AG04450 (cell line): ENCODE data around the gene KRTAP2-2. TPM values are rescaled to one million over a fixed set of nuclear protein-coding genes. Genes with fewer than 3 reads are reported as not detected.

ENCODE experiments used
- CTCF ChIA-PET: fragments of 300-600, 350-600 bp; formaldehyde crosslinking; extraction: SDS; loops from one replicate; lab custom pipeline; 2022; ENCODE audit warnings: antibody characterized with exemption, inconsistent platforms; lab: Charles Lee
- POLR2A ChIA-PET: fragments of 350-600 bp; formaldehyde crosslinking; extraction: SDS; loops from one replicate; lab custom pipeline; 2021; ENCODE audit warnings: antibody characterized with exemption, inconsistent platforms; lab: Yijun Ruan, JAX
- DNase-seq: peaks from one replicate; pipeline ENCODE4 v3.0.0-alpha.2; 2011; ENCODE audit warnings: low read depth, low spot score
- H3K27ac ChIP-seq: one replicate; pipeline ENCODE4 v1.5.1; 2012; ENCODE audit warnings: low read depth, low read length, control low read depth
- H3K27me3 ChIP-seq: one replicate; pipeline ENCODE4 v1.6.0; 2012; ENCODE audit warnings: low read length; ENCODE audit not compliant: control insufficient read depth, insufficient read depth
- H3K4me3 ChIP-seq: 2 replicates; pipeline ENCODE4 v1.5.1; 2011; ENCODE audit warnings: mild to moderate bottlenecking, low read depth, low read length, control low read depth
- H3K9me3 ChIP-seq: 2 replicates; pipeline ENCODE4 v1.5.1; 2012; ENCODE audit warnings: low read length; ENCODE audit not compliant: control insufficient read depth, insufficient read depth
- polyA plus RNA-seq: library from polyadenylated mRNA; depleted of rRNA; stranded (reverse); fragments of >200 nt; gene quantifications from 2 replicates; pipeline ENCODE4 v1.2.3, GENCODE V29; 2011
- TF ChIP-seq, protein P1 (sequence below): IDR thresholded peaks from 2 replicates; pipeline ENCODE4 v1.5.1; 2011; ENCODE audit warnings: low read depth, low read length, control low read depth, inconsistent platforms

Gene KRTAP2-2
- polyA plus RNA-seq, 1 experiment = not detected

GRCh38 chr17:41076788-41077187 lies 21.8 kb upstream of the KRTAP2-2 start:
- POLR2A ChIA-PET = no interaction called here
- H3K27me3 ChIP-seq = no peaks in the 10 kb centered on the region
- TF ChIP-seq, protein P1, sequence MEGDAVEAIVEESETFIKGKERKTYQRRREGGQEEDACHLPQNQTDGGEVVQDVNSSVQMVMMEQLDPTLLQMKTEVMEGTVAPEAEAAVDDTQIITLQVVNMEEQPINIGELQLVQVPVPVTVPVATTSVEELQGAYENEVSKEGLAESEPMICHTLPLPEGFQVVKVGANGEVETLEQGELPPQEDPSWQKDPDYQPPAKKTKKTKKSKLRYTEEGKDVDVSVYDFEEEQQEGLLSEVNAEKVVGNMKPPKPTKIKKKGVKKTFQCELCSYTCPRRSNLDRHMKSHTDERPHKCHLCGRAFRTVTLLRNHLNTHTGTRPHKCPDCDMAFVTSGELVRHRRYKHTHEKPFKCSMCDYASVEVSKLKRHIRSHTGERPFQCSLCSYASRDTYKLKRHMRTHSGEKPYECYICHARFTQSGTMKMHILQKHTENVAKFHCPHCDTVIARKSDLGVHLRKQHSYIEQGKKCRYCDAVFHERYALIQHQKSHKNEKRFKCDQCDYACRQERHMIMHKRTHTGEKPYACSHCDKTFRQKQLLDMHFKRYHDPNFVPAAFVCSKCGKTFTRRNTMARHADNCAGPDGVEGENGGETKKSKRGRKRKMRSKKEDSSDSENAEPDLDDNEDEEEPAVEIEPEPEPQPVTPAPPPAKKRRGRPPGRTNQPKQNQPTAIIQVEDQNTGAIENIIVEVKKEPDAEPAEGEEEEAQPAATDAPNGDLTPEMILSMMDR = no peak
- no peaks in the 10 kb centered on the region for H3K9me3 ChIP-seq
- no peak overlapping the region for H3K4me3 ChIP-seq
- CTCF ChIA-PET = no interaction called here
- no peak overlapping the region for H3K27ac ChIP-seq
- no peak for DNase-seq

DNA sequence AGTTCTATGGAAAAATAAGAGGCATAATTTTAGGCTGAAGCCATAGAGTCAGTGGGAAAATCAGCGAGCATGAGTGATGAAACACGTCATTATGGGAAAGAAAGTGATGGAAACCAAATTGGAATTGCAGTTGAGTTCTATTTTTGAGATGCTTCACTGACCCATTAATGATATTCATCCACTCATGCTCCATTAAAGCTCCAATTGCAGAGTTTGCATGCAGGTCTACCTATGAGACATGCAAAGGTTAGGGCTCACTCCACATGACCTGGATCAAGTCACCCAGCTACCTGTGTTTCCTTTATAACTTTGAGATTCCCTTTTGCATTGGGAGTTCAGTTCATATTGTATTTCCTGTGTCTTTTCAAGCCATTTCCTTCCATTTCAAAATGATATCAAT lies 18.6 kb upstream of the KRTAP2-2 start:
- Histone ChIP-seq H3K27me3 (no peaks in the 10 kb centered on the region), H3K9me3 (no peaks in the 10 kb centered on the region), H3K4me3 (no peak overlapping the region), H3K27ac (no peak overlapping the region)
- CTCF ChIA-PET = no interaction called here
- DNase-seq = no peak
- TF ChIP-seq, protein P1 = no peak
- POLR2A ChIA-PET = no interaction called here

- TF ChIP-seq, protein P1 = no peak
- Histone ChIP-seq H3K27me3 (no peaks in the 10 kb centered on the region), H3K4me3 (no peak overlapping the region), H3K27ac (no peak overlapping the region), H3K9me3 (no peaks in the 10 kb centered on the region)
- POLR2A ChIA-PET = no interaction called here
- no peak for DNase-seq
- CTCF ChIA-PET = no interaction called here
Observed at GRCh38 chr17:41071606-41072360, 16.8 kb upstream of the KRTAP2-2 start.

GRCh38 chr17:41069031-41069430 lies 14.0 kb upstream of the KRTAP2-2 start:
- ChIA-PET POLR2A (no interaction called here), CTCF (no interaction called here)
- Histone ChIP-seq H3K4me3 (no peak overlapping the region), H3K9me3 (no peaks in the 10 kb centered on the region), H3K27ac (no peak overlapping the region), H3K27me3 (no peaks in the 10 kb centered on the region)
- TF ChIP-seq, protein P1 = no peak
- no peak for DNase-seq

GRCh38 chr17:41067281-41067680 lies 12.3 kb upstream of the KRTAP2-2 start:
- TF ChIP-seq, protein P1 = no peak
- no peaks in the 10 kb centered on the region for H3K27me3 ChIP-seq
- ChIA-PET POLR2A (no interaction called here), CTCF (no interaction called here)
- H3K9me3 ChIP-seq = no peaks in the 10 kb centered on the region
- peak; percentile 41 for DNase-seq
- no peak overlapping the region for H3K4me3 ChIP-seq
- no peak overlapping the region for H3K27ac ChIP-seq
